ENCODE results near the gene BEAN1.

DNA sequence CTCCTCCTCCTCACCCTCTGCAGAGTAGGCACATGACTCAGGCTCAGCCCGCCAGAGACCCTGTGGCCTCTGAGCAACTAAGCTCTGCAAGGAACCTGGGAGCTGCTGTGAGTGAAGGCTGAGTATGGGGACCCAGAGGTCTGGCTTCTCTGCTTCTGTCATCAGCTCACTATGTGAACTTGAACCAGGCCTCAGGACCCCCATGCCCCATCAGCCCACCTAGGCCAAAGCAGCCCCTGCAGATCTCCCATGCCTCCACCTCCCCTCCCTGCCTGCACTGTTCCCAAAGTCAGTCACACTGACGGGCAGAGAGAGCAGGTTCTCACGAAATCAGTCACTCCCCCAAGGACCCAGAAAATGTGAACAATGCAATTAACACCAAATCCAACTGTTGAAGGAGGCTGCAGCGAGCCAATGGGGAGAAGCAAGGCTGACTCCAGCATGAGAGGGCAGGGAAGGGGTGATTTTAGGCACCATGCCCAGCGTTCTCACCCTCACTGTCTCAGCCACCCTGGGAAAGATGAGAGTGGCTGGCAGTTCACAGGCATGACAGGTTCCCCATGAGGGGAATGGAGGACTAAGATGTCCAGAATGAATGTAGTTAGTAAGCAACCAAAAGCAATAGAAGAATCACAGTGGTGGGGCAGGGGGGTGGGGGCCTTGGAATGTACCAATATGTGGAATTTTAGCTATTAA, 60.6 kb downstream of the BEAN1 start:
- TF ChIP-seq, protein P1, sequence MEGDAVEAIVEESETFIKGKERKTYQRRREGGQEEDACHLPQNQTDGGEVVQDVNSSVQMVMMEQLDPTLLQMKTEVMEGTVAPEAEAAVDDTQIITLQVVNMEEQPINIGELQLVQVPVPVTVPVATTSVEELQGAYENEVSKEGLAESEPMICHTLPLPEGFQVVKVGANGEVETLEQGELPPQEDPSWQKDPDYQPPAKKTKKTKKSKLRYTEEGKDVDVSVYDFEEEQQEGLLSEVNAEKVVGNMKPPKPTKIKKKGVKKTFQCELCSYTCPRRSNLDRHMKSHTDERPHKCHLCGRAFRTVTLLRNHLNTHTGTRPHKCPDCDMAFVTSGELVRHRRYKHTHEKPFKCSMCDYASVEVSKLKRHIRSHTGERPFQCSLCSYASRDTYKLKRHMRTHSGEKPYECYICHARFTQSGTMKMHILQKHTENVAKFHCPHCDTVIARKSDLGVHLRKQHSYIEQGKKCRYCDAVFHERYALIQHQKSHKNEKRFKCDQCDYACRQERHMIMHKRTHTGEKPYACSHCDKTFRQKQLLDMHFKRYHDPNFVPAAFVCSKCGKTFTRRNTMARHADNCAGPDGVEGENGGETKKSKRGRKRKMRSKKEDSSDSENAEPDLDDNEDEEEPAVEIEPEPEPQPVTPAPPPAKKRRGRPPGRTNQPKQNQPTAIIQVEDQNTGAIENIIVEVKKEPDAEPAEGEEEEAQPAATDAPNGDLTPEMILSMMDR (IDR thresholded peaks at IDR 0.05), result no peak
- TF ChIP-seq POLR2A (IDR thresholded peaks at IDR 0.05) (no peak), EP300 (IDR thresholded peaks at IDR 0.05) (no peak), POLR2AphosphoS5 (IDR thresholded peaks at IDR 0.05) (no peak)

Data from suprapubic skin (tissue), 4 donors.